ENCODE measurements around the gene CLEC2L. TPM values are rescaled to one million over a fixed set of nuclear protein-coding genes. Genes with fewer than 3 reads are reported as not detected.

Gene CLEC2L
- total RNA-seq, 1 donor from 2014 or later, result not detected

- no peaks in the 10 kb centered on the region for H3K9me3 ChIP-seq
- no peak overlapping the region for H3K4me3 ChIP-seq
- DNase-seq (ENCODE audit: low spot score in 2 of 2), result peak in 1 of 2 donors; percentile 19
- peaks cover 66 to 93% of the 10 kb centered on the region in 2 donors for H3K36me3 ChIP-seq
- H3K27me3 ChIP-seq, result no peaks in the 10 kb centered on the region
- intact Hi-C loops (cut with DNase I), result no loop called here
- TF ChIP-seq CTCF (IDR thresholded peaks at IDR 0.05), result no peak
- no peaks in the 10 kb centered on the region for H3K4me1 ChIP-seq
- H3K27ac ChIP-seq, result no peak overlapping the region
Observed at GRCh38 chr7:139592801-139593461, 69.4 kb downstream of the CLEC2L start.

DNA sequence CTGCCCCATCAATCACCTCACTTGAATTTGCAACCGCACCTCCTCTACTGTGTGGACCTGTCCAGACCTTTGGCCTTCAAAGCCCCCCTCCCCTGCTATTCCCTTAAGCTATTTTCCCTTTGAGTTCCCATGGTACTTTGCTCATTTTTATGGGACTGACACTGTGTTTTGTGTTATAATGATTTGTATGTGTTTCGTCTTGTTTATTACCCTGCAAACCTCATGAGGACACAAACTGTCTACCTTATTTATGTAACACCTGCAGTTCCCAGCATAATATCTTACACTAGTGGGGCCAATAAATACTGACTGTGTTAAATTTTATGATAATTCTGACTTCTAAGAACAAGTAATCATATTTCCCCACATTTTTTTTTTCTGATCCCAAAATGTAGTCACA is 70.6 kb downstream of the CLEC2L start:
- no peaks in the 10 kb centered on the region for H3K27me3 ChIP-seq
- no peak overlapping the region for H3K4me3 ChIP-seq
- H3K9me3 ChIP-seq, result no peaks in the 10 kb centered on the region
- H3K36me3 ChIP-seq, result peaks cover 63 to 93% of the 10 kb centered on the region in 2 donors
- intact Hi-C loops (cut with DNase I), result no loop called here
- H3K4me1 ChIP-seq, result no peaks in the 10 kb centered on the region
- DNase-seq (ENCODE audit: low spot score in 2 of 2), result no peak
- no peak for TF ChIP-seq CTCF (IDR thresholded peaks at IDR 0.05)
- no peak overlapping the region for H3K27ac ChIP-seq

Other genes starting within 250 kb of the CLEC2L start
- not detected for gene FMC1, start 182.3 kb upstream of the CLEC2L start, total RNA-seq
- 41.0 TPM for gene LUC7L2, start 163.8 kb upstream of the CLEC2L start, total RNA-seq
- not detected for gene KLRG2, start 40.0 kb upstream of the CLEC2L start, total RNA-seq